ENCODE measurements around the gene DLGAP1.

The DLGAP1 gene

GRCh38 chr18:3526421-3527354, 928.4 kb downstream of the DLGAP1 start:
- no peak for TF ChIP-seq ZNF830 (tag by site-specific recombination; IDR thresholded peaks at IDR 0.05; ENCODE audit: low read depth)
- no peak for TF ChIP-seq ZNF555 (tag by site-specific recombination; conservative IDR thresholded peaks at IDR 0.05)
- no peak for TF ChIP-seq ZNF37A (tag by site-specific recombination; IDR thresholded peaks at IDR 0.05)
- no peak for TF ChIP-seq ZNF501 (tag by site-specific recombination; IDR thresholded peaks at IDR 0.05)
- no peak for TF ChIP-seq HOXC10 (CRISPR knock-in tag; IDR thresholded peaks at IDR 0.05)
- ChIA-PET POLR2A (no interaction called here), CTCF (interaction anchor here (0.5 to 1.7 kb wide), 7 partner anchors 26 to 245 kb away, joined by 3 to 9 read pairs (median 3); no protein-coding TSS in a partner anchor)
- H3K36me3 ChIP-seq (ENCODE audit: control insufficient read depth in 2 of 2, insufficient read depth in 1 of 2, low read length in 2 of 2), result no peaks in the 10 kb centered on the region
- peaks cover 5% of the 10 kb centered on the region; the same call in 1 of the 2 replicates for H3K4me1 ChIP-seq (ENCODE audit: control insufficient read depth, insufficient read depth, low read length)
- H3K9me3 ChIP-seq (ENCODE audit: control insufficient read depth, insufficient read depth, low read depth, low read length), result no peaks in the 10 kb centered on the region
- H3K4me3 ChIP-seq (ENCODE audit: low read depth, low read length), result no peak overlapping the region
- H3K27ac ChIP-seq (ENCODE audit: extremely low read depth, low read depth, low read length), result no peak overlapping the region

- ChIA-PET CTCF (interaction anchor here (0.5 to 1.7 kb wide), 4 partner anchors 25 to 244 kb away, joined by 3 to 9 read pairs (median 6); no protein-coding TSS in a partner anchor), POLR2A (no interaction called here)
- Histone ChIP-seq H3K4me3 (ENCODE audit: low read depth, low read length) (no peak overlapping the region), H3K4me1 (ENCODE audit: control insufficient read depth, insufficient read depth, low read length) (peaks cover 5% of the 10 kb centered on the region; the same call in 1 of the 2 replicates), H3K9me3 (ENCODE audit: control insufficient read depth, insufficient read depth, low read depth, low read length) (no peaks in the 10 kb centered on the region), H3K36me3 (ENCODE audit: control insufficient read depth in 2 of 2, insufficient read depth in 1 of 2, low read length in 2 of 2) (no peaks in the 10 kb centered on the region), H3K27ac (ENCODE audit: extremely low read depth, low read depth, low read length) (no peak overlapping the region)
- TF ChIP-seq ZNF623 (tag by site-specific recombination; IDR thresholded peaks at IDR 0.05) (no peak), MZF1 (tag by site-specific recombination; IDR thresholded peaks at IDR 0.05; ENCODE audit: borderline replicate concordance) (no peak), ZNF354C (tag by site-specific recombination; IDR thresholded peaks at IDR 0.05; ENCODE audit: borderline replicate concordance, low read depth) (no peak), ZNF785 (tag by site-specific recombination; IDR thresholded peaks at IDR 0.05) (no peak), MEIS1 (CRISPR knock-in tag; IDR thresholded peaks at IDR 0.05; ENCODE audit: borderline replicate concordance) (no peak), ZNF175 (tag by site-specific recombination; IDR thresholded peaks at IDR 0.05) (no peak), ZNF518A (tag by site-specific recombination; conservative IDR thresholded peaks at IDR 0.05; ENCODE audit: low read depth) (no peak), ZNF239 (tag by site-specific recombination; IDR thresholded peaks at IDR 0.05) (no peak), ZNF510 (tag by site-specific recombination; IDR thresholded peaks at IDR 0.05; ENCODE audit: insufficient replicate concordance) (no peak), ZBTB8A (tag by site-specific recombination; IDR thresholded peaks at IDR 0.05) (no peak), ZNF701 (tag by site-specific recombination; IDR thresholded peaks at IDR 0.05) (no peak), ZNF768 (tag by site-specific recombination; IDR thresholded peaks at IDR 0.05) (no peak), ZNF707 (tag by site-specific recombination; IDR thresholded peaks at IDR 0.05) (no peak), BCL11B (tag by site-specific recombination; IDR thresholded peaks at IDR 0.05; ENCODE audit: low read depth) (no peak)
- TF ChIP-seq, protein P1, sequence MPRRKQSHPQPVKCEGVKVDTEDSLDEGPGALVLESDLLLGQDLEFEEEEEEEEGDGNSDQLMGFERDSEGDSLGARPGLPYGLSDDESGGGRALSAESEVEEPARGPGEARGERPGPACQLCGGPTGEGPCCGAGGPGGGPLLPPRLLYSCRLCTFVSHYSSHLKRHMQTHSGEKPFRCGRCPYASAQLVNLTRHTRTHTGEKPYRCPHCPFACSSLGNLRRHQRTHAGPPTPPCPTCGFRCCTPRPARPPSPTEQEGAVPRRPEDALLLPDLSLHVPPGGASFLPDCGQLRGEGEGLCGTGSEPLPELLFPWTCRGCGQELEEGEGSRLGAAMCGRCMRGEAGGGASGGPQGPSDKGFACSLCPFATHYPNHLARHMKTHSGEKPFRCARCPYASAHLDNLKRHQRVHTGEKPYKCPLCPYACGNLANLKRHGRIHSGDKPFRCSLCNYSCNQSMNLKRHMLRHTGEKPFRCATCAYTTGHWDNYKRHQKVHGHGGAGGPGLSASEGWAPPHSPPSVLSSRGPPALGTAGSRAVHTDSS (tag by site-specific recombination; IDR thresholded peaks at IDR 0.05), result no peak
Measured at GRCh38 chr18:3525870-3526420, 929.2 kb downstream of the DLGAP1 start.
